Measurements from ENCODE around the gene KCNQ2.

KCNQ2 gene

DNA sequence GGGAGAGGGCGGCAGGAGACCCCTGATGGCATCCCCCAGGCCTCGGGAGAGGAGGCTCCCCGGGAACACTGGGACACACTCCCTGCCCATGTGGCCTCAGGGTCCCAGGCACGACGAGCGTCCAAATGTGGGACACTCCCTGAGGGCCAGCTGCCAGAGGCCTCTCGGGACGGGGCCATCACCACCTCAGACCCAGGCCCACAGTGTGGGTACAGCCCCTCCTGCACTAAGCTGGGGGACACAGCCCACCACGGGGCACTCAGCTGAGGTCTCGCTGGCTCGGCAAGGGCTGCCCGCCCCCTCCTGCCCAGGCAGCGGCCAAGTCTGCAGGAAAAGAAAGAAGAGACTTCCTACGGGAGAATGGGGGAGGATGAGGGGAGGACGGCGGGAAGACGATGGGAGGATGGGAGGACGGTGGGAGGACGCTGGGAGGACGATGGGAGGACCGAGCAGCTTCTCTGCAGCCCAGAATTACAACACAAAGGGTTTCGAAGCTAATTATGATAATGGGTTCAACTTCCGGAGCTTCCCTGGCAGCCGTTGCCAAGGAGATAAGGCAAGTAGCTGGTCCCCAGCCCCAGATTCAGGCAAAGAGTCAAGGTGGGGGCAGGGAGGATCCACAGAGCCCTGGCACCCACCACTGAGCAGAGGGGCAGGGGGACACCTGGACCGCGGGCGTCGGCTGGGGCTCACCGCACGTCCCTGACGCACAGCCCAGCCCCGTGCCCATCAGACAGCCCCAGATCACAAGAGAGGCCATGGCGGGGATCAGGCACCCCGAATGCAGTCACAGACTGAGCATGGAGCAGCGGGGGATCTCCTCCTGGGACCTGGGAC, 17.5 kb downstream of the KCNQ2 start:
- no peak for DNase-seq

DNA sequence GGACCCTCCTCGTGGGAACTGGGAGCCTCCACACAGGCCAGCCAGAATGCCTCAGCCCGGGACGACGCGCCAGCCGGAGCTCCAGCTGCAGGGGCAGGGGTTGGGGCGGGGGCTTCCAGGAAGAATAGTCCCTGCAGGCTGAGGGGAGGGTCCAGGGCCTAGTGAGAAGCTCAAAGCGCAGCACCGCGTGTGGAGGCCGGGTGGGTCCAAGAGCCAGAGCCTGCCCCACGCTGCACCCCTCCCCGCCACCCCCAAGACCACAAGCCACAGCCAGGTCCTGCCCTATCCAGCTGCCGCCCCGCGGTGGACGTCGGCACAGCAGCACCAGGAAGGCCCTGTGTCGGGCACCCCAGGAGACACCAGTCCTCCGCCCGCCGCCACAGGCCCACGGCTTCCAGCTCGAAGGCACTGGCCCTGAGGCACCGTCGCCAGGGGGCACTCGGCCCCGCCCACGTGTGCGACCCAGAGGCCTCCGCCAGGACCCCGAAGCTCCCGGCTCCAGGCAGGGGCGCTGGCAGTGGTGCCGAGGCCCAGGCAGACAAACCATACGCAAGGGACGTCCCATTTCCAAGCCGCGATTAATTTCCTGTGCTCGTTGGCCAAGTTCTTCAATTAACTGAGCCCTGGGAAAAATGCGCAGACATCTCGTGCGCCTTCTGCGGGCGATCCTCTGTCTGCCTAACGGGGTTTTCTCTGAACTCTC, 19.5 kb downstream of the KCNQ2 start:
- DNase-seq: no peak

DNA sequence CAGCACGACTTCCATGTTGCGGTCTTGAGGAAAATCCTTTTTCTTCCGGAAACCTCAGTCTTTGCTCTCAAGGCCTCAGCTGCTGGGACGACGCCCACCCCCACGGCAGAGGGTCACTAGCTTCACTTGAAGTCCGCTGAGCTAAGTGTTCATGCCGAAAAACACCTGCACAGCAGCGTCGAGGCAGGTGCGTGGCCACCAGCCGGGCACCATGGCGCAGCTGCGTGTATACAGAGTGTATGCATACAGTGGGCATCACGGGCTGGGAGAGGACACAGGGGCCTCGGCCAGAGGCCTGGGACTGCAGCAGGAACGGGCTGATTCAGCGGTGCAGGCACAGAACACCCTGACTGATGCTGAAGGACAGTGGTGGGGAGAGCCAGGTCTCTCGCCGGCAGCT, 20.1 kb downstream of the KCNQ2 start:
- DNase-seq: no peak

DNA sequence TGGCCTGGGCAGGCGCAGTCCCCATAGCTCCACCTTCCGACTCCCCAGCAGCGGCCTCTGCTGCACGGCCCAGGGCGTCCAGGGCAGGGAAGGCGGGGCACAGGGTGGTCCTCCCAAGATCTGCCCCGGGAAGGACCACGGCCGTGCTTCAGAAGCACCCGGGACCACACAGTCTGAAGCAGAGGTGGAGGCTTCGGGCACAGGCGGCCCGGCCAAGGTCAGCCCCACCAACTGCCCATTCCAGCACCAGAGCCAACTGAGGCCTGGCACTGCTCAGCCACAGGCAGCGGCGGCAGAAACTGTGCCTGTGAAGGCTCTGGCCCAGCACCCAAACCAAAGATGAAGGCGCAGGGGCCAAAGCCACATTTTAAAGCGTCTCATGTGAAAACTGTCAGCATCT, 20.6 kb downstream of the KCNQ2 start:
- no peak for DNase-seq

DNA sequence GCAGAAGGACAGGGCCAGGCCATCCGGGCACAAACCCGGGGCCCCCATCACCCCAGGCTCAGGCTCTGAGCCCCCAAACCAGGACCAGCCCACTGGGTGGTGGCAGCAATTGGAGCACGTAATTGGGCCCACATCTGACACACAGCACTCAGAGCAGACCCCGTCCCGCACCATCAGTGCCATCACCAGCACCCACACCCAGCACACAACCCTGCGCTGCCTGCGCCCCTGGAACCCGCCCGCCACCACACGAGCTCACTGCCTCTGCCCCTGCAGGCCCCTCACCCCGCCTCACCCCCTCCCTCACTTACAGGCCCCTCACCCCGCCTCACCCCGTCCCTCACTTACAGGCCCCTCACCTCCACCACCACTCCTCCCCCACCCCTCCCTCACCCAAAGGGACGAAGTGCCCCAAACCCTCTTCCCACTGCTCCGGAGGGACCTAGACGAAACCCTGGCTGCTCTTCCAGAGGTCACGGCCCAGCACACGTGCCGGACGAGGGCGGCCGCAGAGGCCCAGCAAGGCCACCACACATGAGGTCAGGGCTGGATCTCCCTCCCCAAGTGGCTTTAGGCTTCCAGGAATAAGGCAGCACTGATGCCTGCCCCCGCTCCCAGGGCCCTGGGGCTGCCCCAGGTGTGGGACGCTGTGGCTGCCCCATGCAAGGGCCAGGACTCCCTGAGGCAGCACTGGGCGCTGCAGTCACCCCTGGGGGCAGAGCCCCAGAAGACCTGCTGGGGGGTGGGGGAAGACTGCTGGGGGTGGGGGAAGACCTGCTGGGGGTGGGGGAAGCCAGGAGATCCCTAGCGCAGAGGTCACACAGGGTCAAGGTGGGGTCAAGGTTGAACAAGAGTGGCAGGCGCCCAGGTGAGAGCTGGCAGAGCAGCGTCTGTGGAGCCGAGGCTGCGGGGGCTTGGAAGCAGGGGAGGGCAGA, 22.4 kb downstream of the KCNQ2 start:
- DNase-seq: no peak

DNA sequence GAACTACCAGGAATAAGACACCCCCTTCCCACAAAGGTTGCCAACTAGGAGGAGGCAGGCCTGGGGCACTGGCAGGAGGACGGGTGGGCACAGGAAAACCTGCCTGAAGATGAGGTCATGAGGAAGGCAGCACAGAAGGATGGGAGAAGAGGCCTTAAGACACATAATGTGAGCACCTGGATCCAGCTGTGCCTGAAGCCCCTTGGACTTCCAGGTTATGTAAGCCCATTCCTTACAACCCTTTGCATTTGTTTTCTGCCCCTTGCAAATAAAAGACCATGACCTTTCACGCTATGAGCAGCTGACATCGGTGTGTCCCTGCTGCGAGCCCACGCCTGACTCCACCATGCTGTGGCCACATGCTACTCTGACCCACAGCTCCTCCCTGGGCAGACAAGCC, 23.4 kb downstream of the KCNQ2 start:
- no peak for DNase-seq

DNA sequence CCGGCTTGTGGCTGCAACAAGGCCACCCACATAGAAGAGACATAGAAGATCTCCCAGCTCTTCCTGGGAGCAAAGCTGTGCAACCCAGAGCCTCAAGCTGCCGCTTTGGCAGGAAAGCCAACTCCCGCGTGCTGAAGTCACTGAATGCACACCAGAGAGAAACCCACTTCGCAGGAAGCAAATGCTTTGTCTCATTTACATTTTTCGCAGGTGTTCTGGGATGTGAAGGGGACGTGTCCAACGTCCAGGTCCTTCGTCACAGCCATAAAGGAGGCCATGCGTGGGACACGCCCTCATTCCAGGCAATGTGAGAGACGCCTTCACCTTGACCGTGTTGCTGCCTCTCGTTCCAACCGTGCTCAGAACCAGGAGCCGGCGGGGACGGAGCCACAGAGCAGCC, 24.4 kb downstream of the KCNQ2 start:
- DNase-seq: no peak

DNA sequence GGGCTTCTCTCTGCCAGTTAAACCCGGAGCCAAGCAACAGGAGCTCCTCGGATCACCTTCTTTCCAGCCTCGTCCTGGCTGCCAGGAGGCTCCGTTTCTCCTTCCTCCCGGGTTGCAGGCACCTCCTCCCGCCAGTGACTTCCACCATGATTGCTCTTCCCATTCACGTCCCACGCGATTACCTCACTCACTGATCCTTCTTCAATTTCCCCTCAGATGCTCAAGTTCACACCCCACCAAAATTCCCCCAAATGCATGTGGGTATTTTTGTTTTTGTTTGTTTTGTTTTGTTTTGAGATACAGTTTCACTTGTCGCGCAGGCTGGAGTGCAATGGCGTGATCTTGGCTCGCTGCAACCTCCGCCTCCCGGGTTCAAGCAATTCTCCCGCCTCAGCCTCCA, 25.1 kb downstream of the KCNQ2 start:
- no peak for DNase-seq

DNA sequence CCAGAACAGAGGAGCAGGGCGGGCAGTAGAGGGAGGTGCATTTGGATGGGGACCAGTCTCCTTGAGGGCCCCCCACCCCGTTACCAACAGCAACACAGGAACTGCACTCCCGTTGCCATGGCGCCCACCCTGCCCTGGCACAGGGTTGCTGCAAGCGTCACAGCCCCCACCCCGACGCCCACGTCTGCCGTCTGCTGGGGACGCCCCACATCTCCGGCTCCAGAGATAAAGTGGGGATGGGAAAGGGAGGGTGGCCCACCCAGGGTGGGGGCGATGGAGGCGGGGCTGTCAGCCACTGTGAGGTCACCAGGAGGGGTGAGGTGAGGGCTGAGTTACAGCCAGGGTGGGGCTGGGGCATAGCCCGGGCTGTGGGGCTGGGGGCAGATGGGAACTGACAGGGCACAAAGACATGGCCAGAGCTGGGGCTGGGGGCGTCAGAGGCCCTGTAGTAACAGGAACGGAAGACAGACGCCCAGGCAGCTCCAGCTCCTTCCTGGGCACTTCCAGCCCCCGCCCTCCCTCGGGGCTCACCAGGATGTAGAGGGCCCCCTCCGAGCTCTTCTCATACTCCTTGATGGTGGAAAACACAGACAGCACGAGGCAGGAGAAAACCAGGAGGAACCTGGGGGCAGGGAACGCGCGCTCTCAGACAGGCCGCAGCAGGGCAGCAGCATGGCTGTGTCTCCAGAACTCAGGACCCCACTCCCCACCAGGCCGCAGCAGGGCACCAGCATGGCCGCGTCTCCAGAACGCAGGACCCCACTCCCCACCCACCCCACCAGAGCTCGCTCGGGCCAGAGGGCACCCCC, 26.0 kb downstream of the KCNQ2 start:
- no peak for DNase-seq

DNA sequence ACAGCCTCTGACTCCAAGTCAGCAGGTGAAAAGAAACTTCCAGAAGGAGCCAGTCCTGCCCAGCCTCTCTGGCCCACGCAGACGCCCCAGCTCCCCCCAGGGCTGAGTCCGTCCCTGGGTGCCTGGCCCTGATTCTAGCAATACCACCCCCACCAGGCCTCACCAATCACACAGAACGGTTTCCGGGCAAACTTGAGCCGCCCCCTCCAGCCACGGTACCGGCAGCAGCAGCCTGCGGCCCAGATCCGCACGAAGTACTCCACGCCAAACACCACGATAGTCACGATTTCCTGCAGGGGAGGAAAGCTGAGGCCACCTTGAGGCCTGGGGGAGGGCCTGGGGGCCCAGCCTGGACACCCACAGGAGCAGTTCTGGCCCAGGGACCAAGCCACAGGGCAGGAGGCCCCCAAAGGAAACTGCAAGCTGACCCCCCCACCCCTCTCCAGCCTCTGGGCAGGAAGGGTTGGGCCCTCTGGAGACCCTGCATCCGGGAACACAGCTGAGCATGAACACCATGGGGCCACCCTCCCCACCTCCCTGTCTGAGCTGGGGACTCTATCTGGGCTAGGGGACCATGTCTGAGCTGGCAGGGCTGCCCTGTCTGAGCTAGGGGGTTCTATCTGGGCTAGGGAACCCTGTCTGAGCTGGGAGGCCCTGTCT, 27.2 kb downstream of the KCNQ2 start:
- DNase-seq: no peak

DNA sequence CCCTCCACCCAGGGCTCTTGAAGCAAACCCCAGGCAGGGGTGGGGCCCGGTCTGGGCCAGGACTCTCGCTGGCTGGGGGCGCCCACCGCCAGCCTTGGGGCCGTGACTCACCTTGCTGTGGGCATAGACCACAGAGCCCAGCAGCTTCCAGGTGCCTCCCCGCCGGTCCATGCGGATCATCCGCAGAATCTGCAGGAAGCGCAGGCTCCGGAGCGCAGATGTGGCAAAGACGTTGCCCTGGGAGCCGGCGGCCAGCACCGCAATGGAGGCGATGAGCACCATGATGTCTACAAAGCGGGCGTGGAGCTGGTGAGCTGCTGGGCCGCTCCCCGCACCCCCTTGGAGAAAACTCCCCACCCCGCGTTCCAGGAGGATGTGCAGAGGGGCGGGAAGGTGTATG, 27.9 kb downstream of the KCNQ2 start:
- no peak for DNase-seq

DNA sequence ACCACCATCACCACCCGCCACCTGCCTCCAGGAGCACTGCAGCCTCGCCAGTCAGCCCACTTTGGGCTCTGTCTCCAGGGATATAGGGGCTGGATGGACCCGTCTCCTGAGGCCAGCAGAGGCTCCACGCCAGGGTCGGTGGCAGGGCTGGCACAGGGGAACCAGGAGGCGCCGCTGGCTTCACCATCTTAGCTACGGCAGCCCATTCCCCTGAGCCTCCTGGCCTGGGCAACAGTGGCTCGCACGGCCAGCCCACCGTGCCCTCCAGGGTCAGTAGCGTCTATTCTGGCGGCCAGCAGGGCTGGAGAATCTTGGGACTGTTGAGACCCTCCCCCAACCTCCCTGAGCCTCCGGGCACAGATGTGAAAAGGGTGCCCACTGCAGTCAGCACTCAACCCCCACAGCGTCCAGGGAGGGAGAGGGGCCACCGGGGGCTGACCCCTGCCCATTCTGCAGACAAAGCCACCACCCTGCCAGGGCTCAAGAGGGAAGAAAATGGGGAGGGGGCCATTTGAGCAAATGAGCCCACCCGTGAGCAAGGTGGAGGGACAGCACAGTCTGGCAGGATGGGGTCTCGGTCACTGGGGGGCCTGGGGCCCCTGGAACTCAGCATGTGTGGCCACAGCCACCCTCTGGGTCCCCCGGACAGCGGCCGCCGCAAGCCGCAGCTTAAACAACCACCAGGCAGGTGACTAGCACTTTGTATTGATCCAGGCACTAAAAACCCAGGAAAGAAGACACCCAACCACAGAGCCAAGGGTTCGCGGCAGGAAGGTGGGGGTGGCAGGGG, 28.7 kb downstream of the KCNQ2 start:
- DNase-seq: no peak

DNA sequence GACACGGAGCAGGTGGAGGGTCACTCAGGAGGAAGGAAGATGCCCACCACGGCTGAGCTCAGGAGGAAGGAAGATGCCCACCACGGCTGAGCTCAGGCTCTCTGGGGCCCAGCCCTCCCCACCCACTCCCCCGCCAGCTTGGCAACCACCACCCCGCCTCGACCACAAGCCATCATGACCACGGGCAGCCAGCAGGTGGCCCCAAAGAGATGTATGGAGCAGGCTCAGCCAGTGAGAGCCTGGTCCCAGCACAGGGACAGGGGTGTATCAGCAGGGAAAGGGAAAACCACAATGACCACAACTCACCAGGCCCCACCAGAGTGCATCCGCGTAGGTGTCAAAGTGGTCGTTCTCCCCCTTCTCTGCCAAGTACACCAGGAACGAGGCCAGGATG, 30.4 kb downstream of the KCNQ2 start:
- DNase-seq: peak; percentile 22

DNA sequence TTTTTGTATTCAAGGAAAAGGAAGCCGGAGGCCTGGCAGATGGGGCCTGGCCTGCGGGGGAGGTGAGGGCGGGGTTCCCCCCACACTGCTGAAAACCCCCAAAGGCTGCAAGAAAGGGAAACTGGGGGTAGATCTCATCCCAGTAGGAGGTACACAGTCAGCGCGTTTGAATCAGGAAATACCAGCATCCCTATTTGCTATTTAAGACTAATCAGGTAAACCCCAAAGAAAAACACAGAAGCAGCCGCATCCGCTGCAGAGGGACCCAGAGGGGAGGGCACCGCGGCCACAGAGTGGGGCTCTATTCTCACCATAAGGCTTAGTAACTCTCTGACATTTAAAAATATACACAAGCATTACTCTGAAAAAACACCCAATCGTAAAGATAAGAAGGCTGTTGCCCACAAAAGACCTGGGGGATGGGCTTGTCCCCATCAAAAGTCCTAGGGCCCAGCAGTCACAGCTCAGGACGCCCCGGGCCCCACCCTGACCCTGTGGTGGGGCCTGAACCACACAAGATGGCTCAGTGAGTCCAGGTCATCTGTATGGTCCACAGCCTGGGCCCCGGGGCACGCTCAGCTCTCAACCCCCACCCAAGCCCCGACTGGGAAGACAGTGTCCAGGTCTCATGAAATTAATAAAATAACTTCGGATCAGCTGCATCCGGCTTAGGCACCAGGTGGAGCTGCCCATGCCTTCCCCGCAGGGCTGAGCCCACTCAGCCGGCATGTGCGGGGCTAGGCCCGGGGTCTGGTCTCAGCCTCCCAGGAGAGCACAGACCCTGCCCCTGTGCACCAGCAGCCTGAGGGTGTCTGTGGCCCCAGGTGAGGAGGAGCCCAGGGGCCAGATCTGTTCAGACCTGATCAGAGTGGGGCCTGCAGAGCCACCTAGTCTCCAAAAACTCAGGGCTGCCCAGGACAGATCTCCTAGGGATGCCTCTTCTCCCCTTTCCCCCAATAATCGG, 31.0 kb downstream of the KCNQ2 start:
- DNase-seq: no peak

DNA sequence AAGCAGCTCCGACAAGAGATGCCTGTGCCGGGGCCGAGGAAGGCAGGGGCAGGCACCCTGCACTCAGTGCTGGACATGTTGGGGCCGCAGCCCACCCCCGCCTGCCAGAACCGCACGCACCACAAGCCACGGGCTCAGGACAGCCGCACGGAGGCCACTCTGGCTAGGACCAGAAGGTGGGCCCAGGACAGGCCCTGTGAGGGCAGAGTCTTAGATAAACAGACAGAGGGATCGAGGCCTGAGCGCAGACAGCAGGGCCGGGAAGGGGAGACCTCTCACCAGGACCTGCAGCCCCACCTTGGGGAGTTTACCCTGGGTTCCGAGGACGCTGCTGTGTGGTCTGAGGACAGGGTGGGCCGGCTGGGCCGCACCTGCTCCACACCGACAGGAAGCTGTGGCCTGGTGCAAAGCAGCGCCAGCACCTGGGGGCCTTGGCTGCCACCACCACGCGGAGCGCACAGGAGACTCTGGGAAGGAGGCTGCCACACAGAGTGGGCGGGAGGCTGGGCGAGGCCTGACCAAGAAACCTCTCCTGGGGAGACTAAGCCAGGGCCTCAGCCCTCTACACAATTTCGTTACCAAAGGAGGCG, 32.0 kb downstream of the KCNQ2 start:
- no peak for DNase-seq

DNA sequence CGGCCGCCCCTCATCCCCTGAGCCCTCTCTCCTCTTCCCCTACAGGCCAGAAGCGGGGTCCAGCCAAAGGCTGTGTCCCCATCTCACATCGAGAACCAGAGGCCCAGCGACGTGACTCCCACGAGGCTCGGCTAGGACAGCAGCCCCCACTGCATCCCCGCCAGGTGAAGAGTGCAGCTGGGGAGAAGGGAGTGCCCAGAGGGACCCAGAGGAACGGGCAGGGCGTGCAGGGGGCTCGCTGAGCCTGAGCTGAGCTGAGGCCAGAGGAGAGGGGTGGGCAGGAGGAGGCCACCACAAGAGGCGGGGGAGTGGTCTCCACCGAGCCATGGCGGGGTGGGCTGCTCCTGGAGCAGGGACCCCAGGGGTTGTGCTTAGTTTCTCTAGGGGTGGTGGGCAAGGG, 32.6 kb downstream of the KCNQ2 start:
- no peak for DNase-seq

DNA sequence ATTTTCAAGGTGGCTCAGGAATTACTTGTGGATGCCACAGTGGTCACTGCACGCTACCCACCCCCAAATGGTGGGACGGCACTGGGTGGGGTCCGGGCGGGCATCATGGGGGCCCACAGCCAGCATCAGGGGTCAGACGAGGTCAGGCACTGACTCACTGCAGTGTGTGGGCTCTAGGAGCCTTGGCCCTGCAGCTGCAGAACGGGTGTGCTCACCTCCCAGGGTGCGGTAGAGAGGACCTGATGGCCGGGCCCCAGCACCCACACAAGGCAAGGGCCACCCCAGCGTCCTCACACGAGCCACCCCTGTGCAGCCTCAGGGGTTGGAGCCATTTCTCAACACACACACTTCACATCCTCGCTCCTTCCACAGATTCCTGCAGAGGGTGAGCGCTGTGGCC, 34.3 kb downstream of the KCNQ2 start:
- no peak for DNase-seq

DNA sequence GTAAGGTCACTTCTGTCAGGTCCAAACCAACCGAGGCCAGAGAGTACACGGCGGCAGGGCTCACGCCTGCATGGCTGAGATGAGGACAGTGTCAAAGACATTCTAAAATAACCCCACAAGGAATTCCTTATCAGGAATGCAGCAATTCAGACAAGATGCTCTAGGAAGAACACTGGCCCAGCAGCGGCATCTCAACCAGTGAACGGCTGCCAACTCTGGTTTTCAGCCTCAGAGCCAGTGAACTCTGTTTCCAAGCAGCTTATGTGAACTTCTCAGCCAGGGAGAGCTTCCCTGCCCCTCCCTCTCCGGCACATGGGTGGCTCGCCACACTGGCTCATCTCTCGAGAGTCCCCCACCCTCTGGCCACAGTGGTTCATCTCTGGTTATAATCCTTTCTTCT, 36.9 kb downstream of the KCNQ2 start:
- peak; percentile 21 for DNase-seq

All from fibroblast of skin of scalp (primary cell).